Lower leg skin (tissue), 3 donors: ENCODE results near the gene PKDCC.

Experiments used
- POLR2A ChIP-seq, 2 donors: fragments of 450-650 bp; IDR thresholded peaks; one replicate each; pipeline ENCODE4 v1.6.1; 2016 to 2017; ENCODE audit warnings: antibody characterized with exemption in 2 of 2, mild to moderate bottlenecking in 1 of 2, moderate library complexity in 1 of 2
- TF ChIP-seq, protein P1 (sequence below), 3 donors: fragments of 450-650 bp; IDR thresholded peaks; one replicate each; pipeline ENCODE4 v1.5.1; 2016; ENCODE audit warnings: antibody characterized with exemption in 3 of 3, mild to moderate bottlenecking in 3 of 3, moderate library complexity in 2 of 3

DNA sequence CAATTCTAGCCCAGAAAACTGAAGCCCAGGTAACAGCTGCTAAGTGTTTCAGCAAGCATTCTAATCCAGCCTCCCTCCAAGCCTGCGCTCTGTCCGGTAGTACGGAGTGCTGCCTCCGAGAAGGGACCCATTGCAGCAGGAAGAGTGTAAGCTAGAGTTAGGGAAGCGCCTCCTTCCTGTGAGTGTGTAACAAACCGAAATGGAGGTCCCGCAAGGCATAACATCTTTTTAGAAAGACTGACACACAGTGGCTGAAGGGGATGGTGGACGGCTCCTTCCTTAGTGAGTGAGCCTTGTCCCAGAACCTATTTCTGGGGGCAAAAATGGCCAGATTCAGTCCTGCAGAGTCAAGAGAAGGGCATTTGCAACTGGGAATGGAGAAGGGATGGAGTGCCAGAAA, 12.2 kb downstream of the PKDCC start:
- no peak for TF ChIP-seq POLR2A (IDR thresholded peaks at IDR 0.05)
- TF ChIP-seq, protein P1, sequence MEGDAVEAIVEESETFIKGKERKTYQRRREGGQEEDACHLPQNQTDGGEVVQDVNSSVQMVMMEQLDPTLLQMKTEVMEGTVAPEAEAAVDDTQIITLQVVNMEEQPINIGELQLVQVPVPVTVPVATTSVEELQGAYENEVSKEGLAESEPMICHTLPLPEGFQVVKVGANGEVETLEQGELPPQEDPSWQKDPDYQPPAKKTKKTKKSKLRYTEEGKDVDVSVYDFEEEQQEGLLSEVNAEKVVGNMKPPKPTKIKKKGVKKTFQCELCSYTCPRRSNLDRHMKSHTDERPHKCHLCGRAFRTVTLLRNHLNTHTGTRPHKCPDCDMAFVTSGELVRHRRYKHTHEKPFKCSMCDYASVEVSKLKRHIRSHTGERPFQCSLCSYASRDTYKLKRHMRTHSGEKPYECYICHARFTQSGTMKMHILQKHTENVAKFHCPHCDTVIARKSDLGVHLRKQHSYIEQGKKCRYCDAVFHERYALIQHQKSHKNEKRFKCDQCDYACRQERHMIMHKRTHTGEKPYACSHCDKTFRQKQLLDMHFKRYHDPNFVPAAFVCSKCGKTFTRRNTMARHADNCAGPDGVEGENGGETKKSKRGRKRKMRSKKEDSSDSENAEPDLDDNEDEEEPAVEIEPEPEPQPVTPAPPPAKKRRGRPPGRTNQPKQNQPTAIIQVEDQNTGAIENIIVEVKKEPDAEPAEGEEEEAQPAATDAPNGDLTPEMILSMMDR (IDR thresholded peaks at IDR 0.05): no peak
